Stimulated activated naive CD8-positive, alpha-beta T cell treated with anti-CD3 and anti-CD28 coated beads, Interleukin-15, amount 100 ng/mL, for 72 hours (primary cell): ENCODE measurements around the gene ZNF500.

Experiments
- ATAC-seq: fragments of 150-1000 bp; cut with Tn5 transposase; 2 replicates; pipeline ENCODE4 v1.10.0; 2021; ENCODE audit warnings: mild to moderate bottlenecking, moderate library complexity
- DNase-seq, 2 donors: peaks; one replicate each; pipeline ENCODE4 v3.0.0; 2021 to 2022
- H3K27ac Mint-ChIP-seq, 2 donors: one replicate each; pipeline ENCODE4 v1.8.0; 2022; ENCODE audit warnings: mild to moderate bottlenecking in 2 of 2, mixed read lengths in 2 of 2, moderate library complexity in 2 of 2
- H3K27me3 Mint-ChIP-seq: one replicate; pipeline ENCODE4 v1.8.0; 2022; ENCODE audit warnings: mixed read lengths
- H3K4me1 Mint-ChIP-seq: one replicate; pipeline ENCODE4 v1.8.0; 2022; ENCODE audit warnings: mild to moderate bottlenecking, mixed read lengths
- H3K4me3 Mint-ChIP-seq, 2 donors: one replicate each; pipeline ENCODE4 v1.8.0; 2022; ENCODE audit warnings: mild to moderate bottlenecking in 2 of 2, mixed read lengths in 2 of 2, moderate library complexity in 1 of 2
- H3K9me3 Mint-ChIP-seq, 2 donors: one replicate each; pipeline ENCODE4 v1.8.0; 2022; ENCODE audit warnings: mixed read lengths in 2 of 2

The ZNF500 gene

DNA sequence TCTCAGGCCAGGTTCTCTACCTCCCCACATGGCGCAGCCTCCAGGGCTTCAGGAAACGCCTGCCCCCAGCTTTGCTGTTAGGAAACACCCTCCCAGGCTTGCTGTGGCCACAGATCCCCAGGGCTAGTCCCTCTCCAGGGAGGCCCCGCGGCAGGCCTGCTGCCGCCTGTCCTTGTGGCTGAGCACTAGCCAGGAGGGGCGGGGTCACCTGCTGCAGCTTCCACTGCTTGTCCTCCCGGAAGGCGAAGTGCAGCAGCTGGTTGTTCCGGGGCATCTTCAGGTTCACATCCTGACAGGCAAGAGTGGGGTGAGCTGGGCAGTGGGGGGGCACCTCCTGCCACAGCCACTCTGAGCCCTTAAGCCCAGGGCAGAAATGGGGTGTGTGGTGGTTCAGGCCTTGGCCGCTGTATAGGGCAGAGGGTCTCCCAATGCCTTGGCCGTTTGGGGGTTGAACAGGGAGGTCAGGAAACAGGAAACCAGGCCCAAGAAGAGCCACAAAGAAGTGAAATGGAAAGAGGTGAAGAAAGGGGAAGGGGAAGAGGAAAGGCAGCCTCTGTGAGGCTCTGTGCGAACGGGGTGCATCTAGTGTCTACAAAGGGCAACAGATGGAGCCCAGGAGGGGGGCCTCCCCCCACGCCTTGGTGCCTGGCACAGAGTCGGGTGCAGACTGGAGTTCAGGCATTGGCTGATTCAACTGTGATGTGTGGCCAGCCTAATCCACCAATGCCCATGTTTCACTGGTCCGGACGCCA is 33.5 kb upstream of the ZNF500 start:
- ATAC-seq (no peak), DNase-seq (no peak)
- H3K4me1 Mint-ChIP-seq = peaks cover 26% of the 10 kb centered on the region
- peak overlapping the region; percentile 53 to 59 for H3K4me3 Mint-ChIP-seq
- H3K9me3 Mint-ChIP-seq = no peaks in the 10 kb centered on the region
- H3K27ac Mint-ChIP-seq = no peak overlapping the region
- H3K27me3 Mint-ChIP-seq = no peaks in the 10 kb centered on the region

DNA sequence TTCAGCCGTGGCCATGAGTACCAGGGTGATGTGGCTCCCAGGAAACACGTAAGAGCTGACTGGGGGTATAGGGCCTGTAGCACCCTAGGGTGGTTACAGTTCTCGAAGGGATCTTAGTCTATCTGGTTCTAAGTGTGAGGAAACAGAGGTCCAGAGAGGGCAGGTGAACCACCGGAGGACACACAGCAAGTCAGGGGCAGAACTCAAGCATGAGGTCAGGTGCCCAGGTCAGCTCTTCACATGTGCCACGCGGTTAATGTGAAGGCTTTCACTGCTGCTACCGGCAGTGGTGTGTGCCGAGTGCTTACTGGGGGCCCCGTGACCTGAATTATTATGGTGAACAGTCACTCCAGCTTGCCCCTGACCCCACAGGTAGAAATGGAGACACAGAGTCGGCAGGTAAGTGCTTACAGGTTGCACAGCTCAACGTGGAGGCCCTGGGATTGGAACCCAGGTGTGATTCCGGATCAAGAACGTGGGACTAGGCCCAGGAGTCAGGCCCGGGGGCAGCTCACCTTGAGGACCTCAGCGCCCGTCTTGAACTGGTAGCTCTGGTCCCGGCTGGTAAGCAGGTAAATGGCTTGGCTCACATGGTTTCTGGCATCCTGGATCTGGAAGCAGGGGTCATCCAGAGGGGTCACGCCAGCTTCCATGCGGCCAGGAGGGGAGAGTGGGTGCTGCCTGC is 32.4 kb upstream of the ZNF500 start:
- DNase-seq = no peak
- no peak overlapping the region for H3K27ac Mint-ChIP-seq
- no peak for ATAC-seq
- H3K4me3 Mint-ChIP-seq = no peak overlapping the region
- H3K9me3 Mint-ChIP-seq = no peaks in the 10 kb centered on the region
- peaks cover 26% of the 10 kb centered on the region for H3K4me1 Mint-ChIP-seq
- no peaks in the 10 kb centered on the region for H3K27me3 Mint-ChIP-seq

DNA sequence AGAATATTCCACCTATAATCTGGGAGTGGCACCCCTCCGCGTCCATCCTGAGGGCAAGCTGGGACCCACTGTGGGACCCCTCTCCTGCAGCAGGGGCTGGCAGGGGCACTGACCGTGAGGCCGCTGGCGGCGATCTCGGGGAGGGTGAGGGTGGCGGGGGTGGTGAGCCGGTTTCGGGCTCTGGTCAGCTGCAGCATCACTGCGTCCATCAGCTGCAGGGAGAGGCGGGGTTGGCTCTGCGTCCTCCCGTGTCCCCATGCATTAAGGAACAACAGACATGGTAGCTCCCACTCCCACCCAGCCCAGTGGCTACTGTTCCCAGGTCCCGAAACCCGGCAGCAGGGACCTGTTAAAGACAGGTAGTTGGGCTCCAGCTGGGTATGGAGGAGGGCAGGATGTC is 31.5 kb upstream of the ZNF500 start:
- ATAC-seq = no peak
- H3K4me3 Mint-ChIP-seq = no peak overlapping the region
- DNase-seq = no peak

DNA sequence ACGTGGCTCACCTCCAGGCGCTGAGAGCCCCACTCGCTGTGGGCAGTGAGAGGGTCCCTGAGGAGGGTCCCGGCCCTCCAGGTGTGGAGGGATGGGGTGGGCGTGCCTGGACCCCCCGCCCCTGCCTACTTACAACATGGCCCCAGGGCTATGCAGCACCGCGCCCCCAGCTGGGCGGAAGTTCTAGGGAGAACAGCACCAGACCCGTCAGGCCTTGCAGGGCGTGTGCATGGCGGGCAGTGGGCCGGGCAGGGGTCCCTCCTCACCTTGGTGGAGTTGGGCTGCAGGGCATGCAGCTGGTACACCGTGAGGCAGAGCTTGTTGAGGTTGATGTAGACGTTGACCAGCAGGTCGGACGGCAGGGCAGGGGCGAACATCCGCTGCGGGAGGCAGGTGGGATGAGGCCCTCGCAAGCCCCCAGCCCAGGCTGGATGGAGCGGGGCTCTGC is 30.9 kb upstream of the ZNF500 start:
- DNase-seq = no peak
- H3K27ac Mint-ChIP-seq = no peak overlapping the region
- H3K27me3 Mint-ChIP-seq = no peaks in the 10 kb centered on the region
- no peaks in the 10 kb centered on the region for H3K9me3 Mint-ChIP-seq
- no peak overlapping the region for H3K4me3 Mint-ChIP-seq
- peaks cover 12% of the 10 kb centered on the region for H3K4me1 Mint-ChIP-seq
- ATAC-seq = no peak

More for the DNA sequence above, 31.5 kb upstream of the ZNF500 start:
- Mint-ChIP-seq H3K9me3 (no peaks in the 10 kb centered on the region), H3K4me1 (peaks cover 18% of the 10 kb centered on the region), H3K27ac (no peak overlapping the region), H3K27me3 (no peaks in the 10 kb centered on the region)

DNA sequence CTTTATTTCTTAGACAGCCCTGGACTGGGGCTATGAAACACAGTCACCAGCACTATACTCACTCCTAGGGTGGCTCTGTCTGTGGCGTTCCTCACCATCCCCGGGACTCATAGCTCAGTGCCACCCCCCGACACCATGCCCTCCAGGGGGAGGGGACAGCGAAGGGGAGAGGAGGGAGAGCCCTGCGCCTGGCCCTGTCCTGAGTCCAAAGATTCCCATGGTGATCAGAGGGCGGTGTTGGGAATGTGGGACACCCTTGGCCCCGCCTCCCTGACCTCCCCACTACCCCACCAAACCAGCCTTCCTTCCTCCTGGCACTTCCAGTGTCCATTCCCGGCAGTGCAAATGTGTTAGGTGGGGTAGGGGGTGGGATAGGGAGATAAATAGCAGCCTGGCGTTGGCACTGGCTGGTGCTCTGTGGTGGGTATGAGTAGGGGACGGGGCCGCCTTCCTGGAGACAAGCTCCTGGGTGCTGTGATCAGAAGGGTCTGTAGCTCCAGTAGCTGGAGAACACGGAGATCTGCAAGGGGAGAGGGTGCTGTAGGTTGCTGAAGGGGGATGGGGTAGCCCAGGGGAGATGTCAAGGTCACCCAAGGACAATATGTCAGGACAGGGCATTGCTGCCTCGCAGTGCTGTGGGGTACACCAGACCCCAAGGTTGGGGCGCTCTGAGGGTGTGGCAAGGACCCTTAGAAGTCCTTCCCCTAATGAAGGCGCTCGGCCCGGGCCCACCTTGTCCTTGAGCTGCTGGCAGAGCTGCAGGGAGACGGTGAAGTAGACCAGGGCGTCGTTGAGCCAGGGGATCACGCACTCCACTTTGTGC is 30.2 kb upstream of the ZNF500 start:
- Mint-ChIP-seq H3K27ac (no peak overlapping the region), H3K9me3 (no peaks in the 10 kb centered on the region), H3K27me3 (no peaks in the 10 kb centered on the region), H3K4me3 (no peak overlapping the region), H3K4me1 (peaks cover 12% of the 10 kb centered on the region)
- DNase-seq (no peak), ATAC-seq (no peak)

DNA sequence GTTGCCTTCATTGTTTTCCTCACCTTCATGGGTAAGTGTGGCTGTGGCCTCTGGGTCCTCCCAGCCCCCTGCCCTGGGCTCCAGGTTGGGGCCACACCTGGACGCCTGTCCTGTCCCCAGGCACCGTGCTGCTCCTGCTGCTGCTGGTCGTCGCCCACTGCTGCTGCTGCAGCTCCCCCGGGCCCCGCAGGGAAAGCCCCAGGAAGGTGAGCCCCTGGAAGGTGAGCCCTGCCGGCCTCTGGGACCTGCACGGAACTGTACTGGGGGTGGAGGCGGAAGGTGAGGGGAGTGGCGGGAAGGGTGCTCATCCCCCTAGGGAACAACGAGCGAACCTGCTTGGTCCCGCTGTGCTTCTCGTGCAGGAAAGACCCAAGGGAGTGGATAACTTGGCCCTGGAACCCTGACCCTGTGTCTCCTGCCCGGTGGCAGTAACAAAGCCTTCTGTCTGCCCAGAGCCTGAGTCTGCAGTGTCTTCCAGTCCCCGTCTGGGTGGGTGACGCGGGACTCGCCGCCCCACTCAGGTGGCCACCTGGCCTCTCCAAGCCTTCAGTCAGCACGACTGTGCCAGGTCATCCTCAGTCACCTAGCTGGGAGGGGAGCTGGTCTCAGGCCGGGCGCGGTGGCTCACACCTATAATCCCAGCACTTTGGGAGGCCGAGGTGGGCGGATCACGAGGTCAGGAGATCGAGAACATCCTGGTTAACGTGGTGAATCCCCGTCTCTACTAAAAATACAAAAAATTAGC is 29.0 kb upstream of the ZNF500 start:
- Mint-ChIP-seq H3K4me3 (no peak overlapping the region), H3K9me3 (no peaks in the 10 kb centered on the region), H3K4me1 (peaks cover 2% of the 10 kb centered on the region), H3K27me3 (no peaks in the 10 kb centered on the region), H3K27ac (no peak overlapping the region)
- no peak for DNase-seq
- no peak for ATAC-seq

DNA sequence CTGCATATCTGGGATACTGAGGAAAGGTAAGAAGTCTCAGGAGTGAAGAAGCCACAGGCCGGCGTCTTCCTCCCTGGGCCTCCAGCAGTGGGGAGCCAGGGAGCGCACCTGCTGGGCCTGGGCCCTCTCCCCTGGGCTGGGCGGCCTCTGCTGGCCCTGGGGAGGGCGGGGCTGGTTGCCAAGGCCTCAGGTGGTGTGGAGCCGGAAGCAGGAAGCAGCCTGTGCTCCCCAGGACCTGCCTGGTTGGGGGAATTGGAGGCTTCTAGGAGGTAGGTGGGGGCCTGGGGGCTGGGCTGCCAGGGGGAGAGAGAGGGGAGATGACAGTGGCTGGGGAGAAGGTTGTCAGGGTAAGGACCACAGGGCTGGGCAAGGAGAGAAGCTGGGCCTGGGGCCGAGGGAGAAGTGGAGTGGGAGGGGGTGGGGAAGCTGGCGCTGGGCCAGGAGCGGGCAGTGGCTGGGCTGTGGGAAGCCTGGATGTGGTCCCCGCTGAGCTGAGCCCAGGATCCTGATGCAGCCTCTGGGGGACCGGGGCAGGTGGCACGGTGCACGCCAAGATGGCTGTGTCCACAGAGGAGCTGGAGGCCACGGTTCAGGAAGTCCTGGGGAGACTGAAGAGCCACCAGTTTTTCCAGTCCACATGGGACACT is 28.3 kb upstream of the ZNF500 start, which contains the start of gene SMIM22:
Gene SMIM22 (plus strand): TSS at position 189 of the 647 bp plus-strand sequence. CDS start 366 bp downstream, at position 555.
- Mint-ChIP-seq H3K27me3 (no peaks in the 10 kb centered on the region), H3K4me1 (peaks cover 6% of the 10 kb centered on the region), H3K4me3 (no peak within 1 kb of the TSS), H3K9me3 (no peaks in the 10 kb centered on the region), H3K27ac (no peak within 1 kb of the TSS)
- ATAC-seq (no peak), DNase-seq (no peak)

DNA sequence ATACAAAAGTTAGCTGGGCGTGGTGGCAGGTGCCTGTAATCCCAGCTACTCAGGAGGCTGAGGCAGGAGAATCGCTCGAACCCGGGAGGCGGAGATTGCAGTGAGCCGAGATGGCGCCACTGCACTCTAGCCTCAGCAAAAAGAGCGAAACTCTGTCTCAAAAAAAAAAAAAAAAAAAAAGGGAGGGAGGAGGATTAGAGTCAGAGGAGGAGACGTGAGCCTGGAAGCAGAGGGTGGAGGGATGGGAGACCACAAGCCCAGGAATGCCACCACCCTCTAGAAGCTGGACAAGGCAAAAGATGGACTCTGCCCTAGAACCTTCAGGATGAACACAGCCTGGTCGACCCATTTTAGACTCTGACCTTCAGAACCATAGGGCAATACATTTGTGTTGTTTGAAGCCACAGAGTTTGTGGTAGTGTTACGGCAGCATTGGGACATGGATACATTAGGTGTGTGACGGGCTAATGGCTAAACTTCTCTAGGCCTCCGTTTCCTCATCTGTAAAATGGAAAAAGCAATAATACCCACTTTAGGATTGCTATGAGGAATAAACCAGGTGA is 26.1 kb upstream of the ZNF500 start:
- ATAC-seq = no peak
- H3K4me3 Mint-ChIP-seq = no peak overlapping the region
- peaks cover 6% of the 10 kb centered on the region for H3K4me1 Mint-ChIP-seq
- no peak for DNase-seq
- H3K27ac Mint-ChIP-seq = no peak overlapping the region
- no peaks in the 10 kb centered on the region for H3K27me3 Mint-ChIP-seq
- H3K9me3 Mint-ChIP-seq = no peaks in the 10 kb centered on the region

DNA sequence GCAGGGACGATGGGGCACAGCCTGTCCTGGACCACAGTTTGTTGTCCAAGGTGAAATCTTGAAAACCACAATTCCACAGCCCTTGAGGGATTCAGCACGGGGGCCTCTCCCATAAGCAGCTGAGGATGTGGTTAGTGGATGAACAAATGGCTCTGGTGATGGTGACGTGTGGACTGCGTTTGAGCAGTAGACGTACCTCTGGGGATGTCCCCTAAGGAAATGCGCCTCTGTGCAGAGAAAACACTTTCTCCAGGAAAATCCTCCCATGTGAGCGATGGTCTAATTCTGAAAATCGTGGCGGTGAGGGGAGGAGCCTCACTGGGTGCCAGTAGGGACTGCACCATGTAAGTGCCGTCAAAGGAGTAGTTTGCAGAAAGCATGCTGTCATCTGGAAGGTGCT is 23.9 kb upstream of the ZNF500 start:
- Mint-ChIP-seq H3K27ac (no peak overlapping the region), H3K4me3 (no peak overlapping the region), H3K4me1 (peaks cover 6% of the 10 kb centered on the region), H3K27me3 (no peaks in the 10 kb centered on the region), H3K9me3 (no peaks in the 10 kb centered on the region)
- no peak for DNase-seq
- ATAC-seq = no peak

DNA sequence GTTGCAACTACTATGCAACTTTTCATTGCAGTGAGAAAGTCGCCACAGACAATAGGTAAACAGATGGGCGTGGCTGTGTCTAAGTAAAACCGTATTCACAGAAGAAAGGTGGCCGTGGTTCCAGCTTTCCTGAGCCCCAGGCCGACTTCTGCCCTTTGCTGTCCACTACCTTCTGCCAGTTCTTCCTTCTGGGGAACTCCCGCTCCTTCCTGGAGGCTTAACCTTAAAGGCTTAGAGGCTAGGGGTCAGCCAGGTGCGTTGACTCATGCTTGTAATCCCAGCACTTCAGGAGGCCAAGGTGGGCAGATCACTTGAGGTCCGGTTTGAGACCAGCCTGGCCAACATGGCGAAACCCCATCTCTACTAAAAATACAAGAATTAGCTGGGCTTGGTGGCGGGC is 23.3 kb upstream of the ZNF500 start:
- no peak overlapping the region for H3K4me3 Mint-ChIP-seq
- no peaks in the 10 kb centered on the region for H3K9me3 Mint-ChIP-seq
- no peak overlapping the region for H3K27ac Mint-ChIP-seq
- H3K4me1 Mint-ChIP-seq = peaks cover 6% of the 10 kb centered on the region
- no peaks in the 10 kb centered on the region for H3K27me3 Mint-ChIP-seq
- ATAC-seq (no peak), DNase-seq (no peak)

DNA sequence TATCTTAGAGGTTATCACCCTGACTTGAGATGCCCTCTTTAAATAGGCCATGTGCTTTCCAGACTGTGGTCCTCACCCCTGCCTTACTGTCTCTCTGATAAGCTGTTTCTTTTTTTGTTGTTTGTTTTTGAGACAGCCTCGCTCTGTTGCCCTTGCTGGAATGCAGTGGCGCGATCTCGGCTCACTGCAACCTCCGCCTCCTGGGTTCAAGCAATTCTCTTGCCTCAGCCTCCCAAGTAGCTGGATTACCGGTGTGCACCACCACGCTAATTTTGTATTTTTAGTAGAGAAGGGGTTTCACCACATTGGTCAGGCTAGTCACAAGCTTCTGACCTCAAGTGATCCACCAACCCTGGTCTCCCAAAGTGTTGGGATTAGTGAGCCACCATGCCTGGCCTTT is 21.9 kb upstream of the ZNF500 start:
- H3K27ac Mint-ChIP-seq = no peak overlapping the region
- no peaks in the 10 kb centered on the region for H3K9me3 Mint-ChIP-seq
- peaks cover 6% of the 10 kb centered on the region for H3K4me1 Mint-ChIP-seq

DNA sequence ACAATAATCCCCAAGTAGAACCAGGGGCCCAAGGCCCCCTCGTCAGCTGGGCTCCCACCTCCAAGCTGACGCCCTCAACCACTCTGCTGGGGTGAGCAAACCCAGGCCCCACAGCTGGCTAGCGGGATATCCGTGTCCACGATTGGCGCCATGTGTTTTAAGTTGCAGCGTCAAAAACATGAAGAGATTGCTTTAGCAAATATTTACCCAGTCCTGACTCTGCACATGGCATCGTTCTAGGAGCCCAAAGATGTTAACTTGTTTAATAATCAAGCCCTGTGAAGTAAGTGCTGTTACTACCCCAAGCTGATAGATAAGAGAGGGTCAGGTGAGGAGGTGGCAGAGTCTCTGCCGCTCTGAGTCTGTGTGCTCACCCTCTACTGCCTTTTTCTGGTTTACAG is 21.5 kb upstream of the ZNF500 start:
- ATAC-seq = no peak
- no peak overlapping the region for H3K4me3 Mint-ChIP-seq
- H3K27ac Mint-ChIP-seq = no peak overlapping the region
- no peak for DNase-seq
- peaks cover 6% of the 10 kb centered on the region for H3K4me1 Mint-ChIP-seq
- no peaks in the 10 kb centered on the region for H3K9me3 Mint-ChIP-seq
- H3K27me3 Mint-ChIP-seq = no peaks in the 10 kb centered on the region

More for the DNA sequence above, 21.9 kb upstream of the ZNF500 start:
- Mint-ChIP-seq H3K27me3 (no peaks in the 10 kb centered on the region), H3K4me3 (no peak overlapping the region)
- DNase-seq (no peak), ATAC-seq (no peak)

DNA sequence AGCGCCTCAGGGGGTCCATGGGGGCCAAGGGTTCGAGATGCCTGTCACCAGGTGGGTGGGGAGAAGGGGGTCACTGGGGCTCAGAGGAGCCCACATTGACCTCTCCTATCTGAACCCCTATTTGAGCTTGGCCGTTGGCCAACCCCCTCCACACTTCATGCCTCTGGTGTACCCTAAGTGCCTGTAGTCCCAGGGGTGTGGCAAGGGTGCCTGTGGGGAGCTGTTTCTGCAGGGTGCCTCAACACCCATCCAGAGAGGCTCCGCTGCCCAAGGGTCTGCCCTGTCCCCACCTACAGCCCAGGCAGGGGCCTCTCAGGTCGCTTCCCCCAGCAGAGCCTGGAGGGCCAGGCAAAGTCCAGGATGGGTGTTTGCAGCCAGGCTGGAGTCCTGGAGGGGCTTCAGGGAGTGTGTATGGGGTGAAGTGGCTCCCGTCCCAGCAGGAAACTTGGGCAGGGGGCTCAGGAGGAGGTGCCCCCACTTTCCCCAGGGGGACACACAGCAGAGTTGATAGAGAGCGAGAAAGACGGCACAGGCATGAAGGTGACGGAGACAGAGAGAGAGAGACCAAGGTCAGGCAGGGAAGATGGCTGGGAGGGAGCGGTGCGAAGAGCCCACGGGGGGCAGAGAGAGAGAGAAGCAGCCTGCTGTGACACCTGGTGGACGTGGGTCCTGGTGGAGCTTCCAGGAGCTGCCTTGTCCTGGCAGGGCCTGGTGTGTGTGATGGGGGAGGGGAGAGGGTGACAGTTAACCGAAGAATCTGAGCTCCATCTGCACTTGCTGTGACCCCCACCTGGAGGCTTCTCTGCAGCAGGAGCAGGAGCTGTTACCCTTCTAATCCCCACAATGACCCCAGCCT is 20.9 kb upstream of the ZNF500 start, which contains the start of gene SEPTIN12:
Gene SEPTIN12 (minus strand): TSS at position 719 of the 856 bp plus-strand sequence. CDS start 700 bp downstream, at position 19.
- Mint-ChIP-seq H3K27me3 (no peaks in the 10 kb centered on the region), H3K4me3 (no peak within 1 kb of the TSS), H3K9me3 (no peaks in the 10 kb centered on the region), H3K4me1 (peaks cover 6% of the 10 kb centered on the region), H3K27ac (no peak within 1 kb of the TSS)
- peak; percentile 33 for ATAC-seq
- DNase-seq = no peak

DNA sequence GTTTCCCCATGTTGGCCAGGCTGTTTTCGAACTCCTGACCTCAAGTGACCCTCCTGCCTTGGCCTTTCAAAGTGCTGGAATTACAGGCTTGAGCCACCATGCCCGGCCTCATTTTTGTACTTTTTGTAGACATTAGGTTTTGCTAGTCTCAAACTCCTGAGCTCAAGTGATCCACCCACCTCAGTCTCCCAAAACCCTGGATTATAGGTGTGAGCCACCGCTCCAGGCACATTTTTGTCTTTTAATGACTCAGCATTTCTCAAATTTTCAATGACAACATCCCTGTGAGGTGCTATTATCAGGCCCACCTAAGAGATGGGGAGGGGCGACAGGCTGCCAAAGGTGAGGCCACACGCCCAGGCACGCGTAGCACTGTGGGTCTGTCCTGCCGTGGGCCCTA is 20.1 kb upstream of the ZNF500 start:
- Mint-ChIP-seq H3K27me3 (no peaks in the 10 kb centered on the region), H3K9me3 (no peaks in the 10 kb centered on the region), H3K4me1 (peaks cover 6% of the 10 kb centered on the region), H3K27ac (no peak overlapping the region), H3K4me3 (no peak overlapping the region)
- ATAC-seq = no peak
- no peak for DNase-seq
